ENCODE measurements around the gene KCNQ1.

KCNQ1 gene

DNA sequence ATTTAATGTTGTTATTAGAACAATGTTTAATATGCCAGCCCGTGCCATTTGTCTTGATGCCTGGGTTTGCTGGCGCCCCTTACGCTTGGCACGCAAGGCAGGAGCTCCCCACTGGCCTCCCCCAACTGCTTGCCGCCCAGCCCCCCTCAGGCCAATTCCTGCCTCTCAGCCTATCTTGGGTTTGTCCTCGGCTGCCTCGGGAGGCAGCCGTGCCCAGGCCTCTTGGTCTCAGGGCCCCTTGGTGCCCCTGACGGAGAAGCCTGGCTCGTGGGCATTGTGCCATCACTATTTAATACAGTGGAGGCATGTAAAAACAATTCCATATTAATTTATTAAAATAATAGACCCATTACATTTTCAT is 135.2 kb downstream of the KCNQ1 start:
- TF ChIP-seq GATA3 (IDR thresholded peaks at IDR 0.05; ENCODE audit: low read depth, low read length) (no peak), GATA2 (IDR thresholded peaks at IDR 0.05; ENCODE audit: low read depth, low read length) (no peak)

DNA sequence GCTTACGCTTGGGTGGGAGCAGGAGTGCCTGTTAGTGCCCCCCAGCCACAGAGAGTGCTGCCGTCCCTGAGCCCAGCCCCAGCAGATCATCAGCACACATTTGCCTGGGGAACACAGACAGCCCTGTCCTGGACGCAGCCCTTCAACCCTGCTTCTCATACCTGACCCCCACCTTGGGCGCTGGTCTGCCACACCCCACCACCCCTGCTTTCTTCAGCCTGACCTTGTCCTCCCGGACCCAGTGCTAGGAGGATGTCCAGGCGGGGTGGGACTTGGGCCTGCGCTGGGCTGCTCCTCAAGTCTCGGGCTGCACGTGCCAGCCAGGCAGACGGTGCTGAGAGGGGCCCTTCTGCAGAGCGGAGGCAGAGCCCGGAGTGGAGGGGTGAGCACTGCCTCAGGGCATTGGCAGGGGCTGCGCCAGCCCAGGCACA is 135.8 kb downstream of the KCNQ1 start:
- no peak for TF ChIP-seq GATA3 (IDR thresholded peaks at IDR 0.05; ENCODE audit: low read depth, low read length)
- TF ChIP-seq GATA2 (IDR thresholded peaks at IDR 0.05; ENCODE audit: low read depth, low read length): no peak

DNA sequence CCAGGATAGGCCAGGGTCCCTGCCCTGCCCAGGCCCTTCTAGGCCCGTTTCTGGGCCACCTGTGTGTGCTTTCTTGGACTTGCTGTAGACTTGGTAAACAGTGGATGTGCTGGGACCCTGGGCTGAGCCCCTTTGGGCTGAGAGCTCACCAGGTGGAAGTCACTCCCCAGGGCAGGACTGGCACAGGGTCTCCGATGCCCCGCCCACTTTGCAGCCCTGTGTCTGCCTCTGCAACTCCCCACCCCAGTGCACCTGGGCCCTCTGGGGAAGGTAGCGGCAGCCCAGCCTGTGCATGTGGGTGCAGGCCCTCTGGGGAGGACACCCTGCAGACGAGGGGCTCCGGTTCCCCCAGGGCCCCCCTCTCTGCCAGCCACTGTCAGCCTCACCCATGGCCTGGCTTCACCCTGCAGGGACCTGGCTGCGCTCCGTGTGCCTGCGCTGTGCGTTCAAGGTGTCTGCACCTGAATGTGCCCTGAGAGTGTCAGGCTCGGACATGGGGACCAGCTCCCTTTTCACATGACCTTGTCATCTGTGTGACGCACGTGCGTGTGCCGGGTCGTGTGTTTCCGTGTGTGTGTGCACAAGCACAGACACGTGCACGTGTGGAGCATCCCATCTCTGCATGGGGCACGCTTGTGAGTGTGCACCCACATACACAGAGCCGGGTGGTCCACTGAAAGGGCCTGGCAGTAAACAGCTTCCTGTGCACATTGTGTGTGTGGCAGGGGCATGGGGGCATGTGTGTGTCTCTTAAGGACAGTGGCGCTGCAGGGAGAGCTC is 136.5 kb downstream of the KCNQ1 start:
- TF ChIP-seq GATA3 (IDR thresholded peaks at IDR 0.05; ENCODE audit: low read depth, low read length) (no peak), GATA2 (IDR thresholded peaks at IDR 0.05; ENCODE audit: low read depth, low read length) (no peak)

DNA sequence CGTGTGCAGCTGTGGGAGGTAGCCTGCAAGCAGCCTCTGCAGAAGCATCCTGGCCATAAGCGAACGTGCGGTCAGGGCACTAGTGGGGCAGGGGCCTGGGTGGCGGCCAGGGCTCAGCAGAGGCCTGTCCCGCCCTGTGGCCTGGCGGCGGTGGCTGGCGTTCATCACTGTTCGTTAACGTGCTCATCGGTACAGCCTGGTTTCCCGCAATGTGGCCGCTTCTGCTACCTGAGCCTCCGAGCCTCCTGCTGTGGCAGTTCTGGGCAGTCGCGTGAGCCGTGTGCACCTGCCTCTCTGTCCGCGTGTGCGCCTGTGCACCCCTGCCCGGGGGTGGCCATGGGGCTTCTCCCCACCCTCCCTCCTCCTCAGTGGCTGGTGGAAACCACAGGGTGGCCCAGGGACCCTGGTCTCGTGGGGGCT is 137.1 kb downstream of the KCNQ1 start:
- TF ChIP-seq GATA2 (IDR thresholded peaks at IDR 0.05; ENCODE audit: low read depth, low read length): no peak
- no peak for TF ChIP-seq GATA3 (IDR thresholded peaks at IDR 0.05; ENCODE audit: low read depth, low read length)

- TF ChIP-seq GATA2 (IDR thresholded peaks at IDR 0.05; ENCODE audit: low read depth, low read length): no peak
- TF ChIP-seq GATA3 (IDR thresholded peaks at IDR 0.05; ENCODE audit: low read depth, low read length): no peak
Measured at GRCh38 chr11:2582351-2582945, 137.6 kb downstream of the KCNQ1 start.

- TF ChIP-seq GATA2 (IDR thresholded peaks at IDR 0.05; ENCODE audit: low read depth, low read length): no peak
- no peak for TF ChIP-seq GATA3 (IDR thresholded peaks at IDR 0.05; ENCODE audit: low read depth, low read length)
Measured at GRCh38 chr11:2582946-2583604, 138.3 kb downstream of the KCNQ1 start.

DNA sequence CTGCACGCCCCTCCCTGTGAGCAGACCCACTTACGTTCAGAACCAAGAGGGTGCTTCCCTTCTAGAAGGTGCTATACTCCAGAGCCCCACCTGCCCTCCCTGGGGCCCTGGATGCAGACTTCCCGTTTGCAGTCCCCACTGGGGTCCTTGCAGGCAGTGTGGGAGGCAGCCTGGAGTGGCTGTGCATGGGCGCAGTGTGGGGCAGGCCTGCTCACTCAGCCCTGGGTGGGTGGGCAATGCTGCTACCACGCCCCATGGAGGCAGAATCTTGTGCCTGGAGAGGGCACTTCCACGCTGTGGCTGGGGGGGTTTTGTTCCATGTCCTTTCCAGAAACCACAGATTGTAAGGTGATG is 138.8 kb downstream of the KCNQ1 start:
- TF ChIP-seq GATA3 (IDR thresholded peaks at IDR 0.05; ENCODE audit: low read depth, low read length) (no peak), GATA2 (IDR thresholded peaks at IDR 0.05; ENCODE audit: low read depth, low read length) (no peak)

- TF ChIP-seq GATA3 (IDR thresholded peaks at IDR 0.05; ENCODE audit: low read depth, low read length) (no peak), GATA2 (IDR thresholded peaks at IDR 0.05; ENCODE audit: low read depth, low read length) (no peak)
Measured at GRCh38 chr11:2584434-2584811, 139.6 kb downstream of the KCNQ1 start.

DNA sequence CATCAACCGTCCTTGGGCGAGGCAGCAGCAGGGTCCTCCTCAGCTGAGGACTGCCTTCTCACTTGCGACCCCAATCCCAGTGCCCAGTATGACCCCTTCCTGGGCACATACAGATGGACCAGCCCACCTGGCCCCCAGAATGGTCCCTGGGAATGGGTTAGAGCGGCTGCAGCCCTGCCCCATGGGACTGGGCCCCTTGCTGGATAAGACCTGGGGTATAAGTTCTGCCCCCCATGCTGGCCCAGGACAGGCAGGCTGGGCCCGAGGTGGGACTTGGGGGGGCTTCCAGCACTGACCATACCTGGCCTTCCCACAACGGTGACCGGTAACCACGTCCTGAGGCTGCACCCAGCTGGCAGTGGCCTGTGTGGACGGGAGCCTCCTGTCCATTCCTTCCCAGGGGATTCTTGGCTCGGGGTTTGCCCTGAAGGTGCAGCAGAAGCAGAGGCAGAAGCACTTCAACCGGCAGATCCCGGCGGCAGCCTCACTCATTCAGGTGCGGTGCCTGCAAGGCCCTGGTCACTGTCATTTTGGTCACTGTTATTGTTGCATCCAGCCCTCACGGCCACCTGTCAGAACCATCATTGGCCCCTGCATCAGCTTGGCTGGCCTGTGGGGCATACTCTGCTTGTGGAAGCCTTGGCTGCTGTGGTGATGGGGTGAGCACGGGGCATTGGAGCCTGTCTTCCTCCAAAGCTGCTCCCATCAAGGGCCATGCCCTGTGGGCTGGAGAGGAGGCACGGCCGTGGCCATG is 140.2 kb downstream of the KCNQ1 start:
- TF ChIP-seq GATA3 (IDR thresholded peaks at IDR 0.05; ENCODE audit: low read depth, low read length) (no peak), GATA2 (IDR thresholded peaks at IDR 0.05; ENCODE audit: low read depth, low read length) (no peak)

DNA sequence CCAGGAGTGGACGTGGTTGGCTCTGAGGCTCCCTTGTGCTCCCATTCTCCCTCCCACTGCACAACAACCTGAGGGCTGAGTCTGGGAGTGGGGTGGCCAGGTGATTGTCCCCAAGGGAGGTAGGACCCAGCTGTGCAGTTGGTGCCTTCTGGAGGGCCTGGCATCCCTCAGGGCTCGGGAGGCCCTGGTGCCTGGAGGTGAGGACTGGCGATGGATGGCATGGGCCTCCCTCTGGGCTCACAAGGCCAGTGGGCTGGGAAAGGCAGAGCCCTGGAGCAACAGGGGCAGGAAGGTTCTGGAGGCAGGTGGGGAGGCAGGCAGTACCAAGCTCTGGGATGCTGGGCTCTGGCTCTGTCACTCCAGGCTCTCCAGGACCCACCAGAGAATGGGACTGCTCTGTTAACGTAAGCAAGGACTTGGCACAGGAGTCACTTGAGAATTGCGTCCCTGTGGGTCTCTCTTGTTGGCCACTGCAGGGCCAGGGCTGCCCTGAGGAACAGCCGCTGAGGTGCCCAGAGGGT is 140.8 kb downstream of the KCNQ1 start:
- TF ChIP-seq GATA3 (IDR thresholded peaks at IDR 0.05; ENCODE audit: low read depth, low read length) (no peak), GATA2 (IDR thresholded peaks at IDR 0.05; ENCODE audit: low read depth, low read length) (no peak)

- TF ChIP-seq GATA2 (IDR thresholded peaks at IDR 0.05; ENCODE audit: low read depth, low read length) (no peak), GATA3 (IDR thresholded peaks at IDR 0.05; ENCODE audit: low read depth, low read length) (no peak)
Measured at GRCh38 chr11:2586087-2586792, 141.4 kb downstream of the KCNQ1 start.

- TF ChIP-seq GATA3 (IDR thresholded peaks at IDR 0.05; ENCODE audit: low read depth, low read length) (no peak), GATA2 (IDR thresholded peaks at IDR 0.05; ENCODE audit: low read depth, low read length) (no peak)
Measured at GRCh38 chr11:2586793-2587131, 142.0 kb downstream of the KCNQ1 start.

- no peak for TF ChIP-seq GATA2 (IDR thresholded peaks at IDR 0.05; ENCODE audit: low read depth, low read length)
- TF ChIP-seq GATA3 (IDR thresholded peaks at IDR 0.05; ENCODE audit: low read depth, low read length): no peak
Measured at GRCh38 chr11:2587132-2587930, 142.5 kb downstream of the KCNQ1 start.
